ENCODE results near the gene MAFF.
"Not testable (repeated sequence)": the region's sequence is repeated elsewhere in the genome, so short reads cannot be mapped to it uniquely, and the experiment has no call there.

Gene MAFF

DNA sequence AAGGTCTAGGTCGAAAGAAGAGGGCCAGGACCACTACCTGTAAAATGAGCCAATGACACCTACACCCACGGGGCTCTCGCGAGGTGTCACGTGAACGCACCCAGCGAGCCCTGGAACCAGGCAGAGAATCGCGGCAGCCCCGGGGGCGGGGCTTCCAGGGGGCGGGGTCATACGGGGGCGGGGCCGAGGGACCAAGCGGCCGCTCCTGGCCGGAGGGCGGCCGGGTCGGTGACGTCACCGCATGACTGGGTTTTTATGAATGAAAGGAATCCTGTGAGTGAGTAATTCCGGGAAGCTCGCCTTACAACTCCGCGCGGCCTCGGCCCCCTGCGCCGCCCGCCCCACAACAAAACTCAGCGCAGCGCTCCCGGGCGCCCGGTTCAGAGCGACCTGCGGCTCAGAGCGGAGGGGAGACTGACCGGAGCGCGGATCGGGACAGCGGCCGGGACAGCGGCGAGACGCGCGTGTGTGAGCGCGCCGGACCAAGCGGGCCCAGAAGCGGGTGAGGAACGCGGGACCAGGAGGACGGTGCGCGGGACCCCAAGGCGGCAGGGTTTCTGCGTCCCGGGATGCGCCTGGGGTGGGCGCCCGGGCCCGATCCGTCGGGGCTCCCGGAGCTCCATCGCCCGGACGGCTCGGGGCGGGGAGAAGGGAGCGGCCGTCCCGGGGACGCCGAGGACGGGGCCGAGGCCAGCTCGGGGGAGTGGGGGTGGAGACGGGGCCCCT, at the start of gene MAFF:
Gene MAFF (plus strand): TSS at position 284 of the 726 bp plus-strand sequence. CDS start 11,860 bp downstream, outside the sequence.
- TF ChIP-seq JUND (IDR thresholded peaks at IDR 0.05; ENCODE audit: low read depth): peak; percentile 23; the same call in 1 of the 2 replicates
- in situ Hi-C loops (cut with HindIII; ENCODE audit: low pct_unique_long_range_greater_than_20kb, low sequenced_read_pairs): no loop called here
- peak; percentile 64 to 96 for DNase-seq (ENCODE audit: low read depth in 1 of 2, low spot score in 1 of 2)

DNA sequence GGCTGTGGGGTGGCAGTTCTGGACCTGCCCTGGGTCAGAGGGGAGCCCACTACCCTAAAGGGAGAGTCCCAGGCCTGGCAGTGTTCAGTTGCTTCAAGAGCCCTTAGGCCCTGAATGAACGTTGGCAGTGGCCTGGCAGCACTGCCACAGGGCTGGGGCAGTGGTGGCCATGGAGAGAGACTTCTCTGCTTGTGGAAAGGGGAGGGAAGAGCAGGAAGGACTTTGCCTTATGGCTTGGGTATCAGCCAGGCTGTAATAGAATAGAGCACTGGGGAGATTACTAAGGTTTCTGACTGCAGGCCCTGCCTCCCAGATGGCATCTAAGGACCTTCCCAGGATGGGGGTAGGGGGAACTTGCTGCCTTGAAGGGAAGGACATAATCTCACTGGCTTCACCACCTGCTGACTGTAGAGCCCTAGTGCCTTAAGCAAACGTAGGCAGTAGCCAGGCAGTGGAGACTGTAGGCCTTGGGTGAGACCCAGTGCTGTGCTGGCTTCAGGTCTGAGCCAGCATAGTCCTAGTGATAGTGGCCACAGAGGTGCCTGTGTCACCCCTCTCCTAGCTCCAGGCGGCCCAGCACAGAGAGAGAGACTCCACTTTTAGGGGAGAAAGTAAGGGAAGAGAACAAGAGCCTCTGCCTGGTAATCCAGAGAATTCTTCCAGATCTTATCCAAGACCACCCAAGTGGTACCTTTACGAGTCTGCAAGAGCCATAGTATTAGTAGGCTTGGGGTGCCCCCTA, 47.8 kb upstream of the MAFF start:
- in situ Hi-C loops (cut with HindIII; ENCODE audit: low pct_unique_long_range_greater_than_20kb, low sequenced_read_pairs): no loop called here
- peak in 1 of 2 experiments; percentile 29 for DNase-seq (ENCODE audit: low read depth in 1 of 2, low spot score in 1 of 2)
- no peak for TF ChIP-seq JUND (IDR thresholded peaks at IDR 0.05; ENCODE audit: low read depth)

DNA sequence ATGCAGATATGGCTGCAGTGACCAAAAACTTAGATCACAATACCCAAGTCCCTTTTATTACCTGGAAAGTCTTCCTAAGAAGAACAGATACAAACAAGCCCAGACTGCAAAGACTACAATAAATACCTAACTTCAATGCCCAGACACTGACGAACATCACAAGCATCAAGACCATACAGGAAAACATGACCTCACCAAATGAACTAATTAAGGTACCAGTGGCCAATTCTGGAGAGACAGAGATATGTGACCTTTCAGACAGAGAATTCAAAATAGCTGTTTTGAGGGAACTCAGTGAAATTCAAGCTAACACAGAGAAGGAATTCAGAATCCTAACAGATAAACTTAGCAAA, 47.3 kb upstream of the MAFF start:
- in situ Hi-C loops (cut with HindIII; ENCODE audit: low pct_unique_long_range_greater_than_20kb, low sequenced_read_pairs); DNase-seq (ENCODE audit: low read depth in 1 of 2, low spot score in 1 of 2): not testable (repeated sequence)

DNA sequence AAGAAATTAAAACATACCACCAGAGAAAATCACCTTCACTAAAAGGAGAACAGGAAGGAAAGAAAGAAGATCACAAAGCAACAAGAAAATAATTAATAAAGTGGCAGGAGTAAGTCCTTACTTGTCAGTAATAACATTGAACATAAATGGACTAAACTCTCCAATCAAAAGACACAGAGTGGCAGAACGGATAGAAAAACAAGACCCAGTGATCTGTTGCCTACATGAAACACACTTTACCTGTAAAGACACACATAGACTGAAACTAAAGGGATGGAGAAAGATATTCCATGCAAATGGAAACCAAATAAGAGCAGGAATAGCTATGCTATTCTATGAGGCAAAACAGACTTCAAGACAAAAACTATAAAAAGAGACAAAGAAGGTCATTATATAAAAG, 46.1 kb upstream of the MAFF start:
- no peak for TF ChIP-seq JUND (IDR thresholded peaks at IDR 0.05; ENCODE audit: low read depth)
- in situ Hi-C loops (cut with HindIII; ENCODE audit: low pct_unique_long_range_greater_than_20kb, low sequenced_read_pairs): no loop called here

DNA sequence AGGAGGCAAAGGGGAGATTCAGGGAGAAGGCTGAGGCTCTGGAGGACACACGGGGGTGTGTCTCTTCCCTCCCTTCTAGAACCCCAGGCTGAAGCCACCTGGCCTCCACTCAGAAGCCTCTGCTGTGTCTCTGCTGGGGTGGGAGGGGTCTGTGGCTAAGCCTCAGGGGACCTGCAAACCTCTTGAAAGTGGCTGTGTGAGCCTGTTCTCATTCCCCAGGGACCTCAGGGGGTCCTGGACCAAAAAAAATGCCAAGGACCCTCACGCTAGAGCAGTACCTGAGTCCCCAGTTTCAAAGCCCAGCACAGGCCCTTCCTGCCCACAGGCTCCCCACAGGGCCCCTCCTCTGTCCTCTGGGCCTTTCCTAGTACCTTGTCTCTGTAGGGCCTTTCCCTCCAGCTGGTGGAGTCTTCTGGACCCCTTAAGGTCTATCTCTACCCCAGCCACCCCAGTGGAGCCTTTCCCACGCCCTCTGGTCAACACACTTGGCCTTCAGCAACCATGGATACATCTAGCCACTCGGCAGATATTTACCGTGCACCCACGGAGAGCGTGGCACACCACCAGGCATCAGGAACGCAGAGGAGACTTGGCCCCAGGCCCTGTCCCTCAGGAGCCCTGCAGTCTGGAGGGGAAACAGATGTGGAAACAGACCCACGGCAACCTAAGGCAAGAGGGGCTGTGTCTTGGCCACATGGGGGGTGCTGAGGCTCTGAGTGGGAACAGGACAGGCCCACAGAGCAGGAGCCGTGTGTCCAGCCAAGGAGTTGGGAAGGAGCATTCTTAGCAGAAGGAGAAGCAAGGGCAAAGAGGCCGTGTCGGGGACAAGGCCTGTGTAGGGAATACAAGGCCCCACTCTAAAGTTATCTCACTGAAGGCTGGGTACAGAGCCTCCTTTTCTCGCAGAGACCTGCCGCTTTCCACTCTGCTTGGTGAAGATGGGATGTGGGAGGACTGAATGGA, 38.6 kb upstream of the MAFF start:
- TF ChIP-seq JUND (IDR thresholded peaks at IDR 0.05; ENCODE audit: low read depth): no peak
- in situ Hi-C loops (cut with HindIII; ENCODE audit: low pct_unique_long_range_greater_than_20kb, low sequenced_read_pairs): no loop called here
- no peak for DNase-seq (ENCODE audit: low read depth in 1 of 2, low spot score in 1 of 2)

More for the DNA sequence above, 46.1 kb upstream of the MAFF start:
- no peak for DNase-seq (ENCODE audit: low read depth in 1 of 2, low spot score in 1 of 2)

DNA sequence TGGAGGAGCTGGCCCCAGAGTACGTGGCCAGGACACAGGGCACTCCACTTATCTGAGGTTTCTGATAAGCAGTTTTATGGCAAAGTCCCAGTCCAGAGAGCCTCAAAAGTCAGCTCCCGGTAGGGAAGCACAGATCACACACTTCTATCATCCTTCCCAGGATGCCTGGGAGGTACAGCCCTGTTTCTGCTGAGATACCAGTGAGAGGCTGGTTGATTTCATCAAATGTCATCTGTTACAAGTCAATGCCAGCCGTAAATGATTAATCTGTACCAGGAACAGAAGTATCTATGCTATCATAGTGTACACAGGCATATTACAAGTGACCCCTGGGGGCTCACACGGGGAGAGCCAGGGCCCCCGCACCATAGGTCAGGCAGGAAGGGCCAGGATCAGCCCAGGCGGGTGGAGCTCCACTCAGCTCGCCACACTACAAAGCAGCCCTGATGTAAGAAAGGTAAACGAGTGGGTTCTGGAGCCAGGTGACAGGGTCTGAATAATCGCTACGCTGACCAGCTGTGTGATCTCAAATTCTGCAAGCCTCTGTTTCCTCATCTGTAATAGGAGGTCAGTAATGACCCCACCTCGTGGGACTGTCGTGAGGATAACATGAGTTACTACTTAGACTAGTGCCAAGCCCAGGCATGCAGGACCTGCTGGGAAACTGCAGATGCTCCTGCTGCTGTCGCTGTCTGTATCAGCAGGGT, 37.8 kb upstream of the MAFF start:
- DNase-seq (ENCODE audit: low read depth in 1 of 2, low spot score in 1 of 2): no peak
- TF ChIP-seq JUND (IDR thresholded peaks at IDR 0.05; ENCODE audit: low read depth): no peak
- in situ Hi-C loops (cut with HindIII; ENCODE audit: low pct_unique_long_range_greater_than_20kb, low sequenced_read_pairs): no loop called here

DNA sequence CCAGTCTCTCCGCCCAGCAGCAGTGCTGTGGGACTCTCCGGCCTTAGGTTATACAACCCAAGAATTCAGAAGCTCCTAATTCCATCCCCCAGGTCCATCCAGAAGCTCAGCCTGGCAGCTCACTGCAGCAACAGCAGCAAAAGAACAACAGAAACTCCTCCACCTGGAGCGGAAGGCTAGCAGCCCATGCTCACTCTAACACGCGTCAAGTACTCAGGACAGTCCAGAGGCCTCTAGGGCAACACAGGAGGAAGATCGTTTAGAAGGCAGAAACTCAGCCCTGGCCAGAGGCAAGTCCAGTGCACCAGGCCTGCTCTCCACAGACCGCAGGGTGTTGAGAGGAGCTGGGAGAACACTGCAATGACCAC, 37.3 kb upstream of the MAFF start:
- TF ChIP-seq JUND (IDR thresholded peaks at IDR 0.05; ENCODE audit: low read depth): no peak
- no peak for DNase-seq (ENCODE audit: low read depth in 1 of 2, low spot score in 1 of 2)

DNA sequence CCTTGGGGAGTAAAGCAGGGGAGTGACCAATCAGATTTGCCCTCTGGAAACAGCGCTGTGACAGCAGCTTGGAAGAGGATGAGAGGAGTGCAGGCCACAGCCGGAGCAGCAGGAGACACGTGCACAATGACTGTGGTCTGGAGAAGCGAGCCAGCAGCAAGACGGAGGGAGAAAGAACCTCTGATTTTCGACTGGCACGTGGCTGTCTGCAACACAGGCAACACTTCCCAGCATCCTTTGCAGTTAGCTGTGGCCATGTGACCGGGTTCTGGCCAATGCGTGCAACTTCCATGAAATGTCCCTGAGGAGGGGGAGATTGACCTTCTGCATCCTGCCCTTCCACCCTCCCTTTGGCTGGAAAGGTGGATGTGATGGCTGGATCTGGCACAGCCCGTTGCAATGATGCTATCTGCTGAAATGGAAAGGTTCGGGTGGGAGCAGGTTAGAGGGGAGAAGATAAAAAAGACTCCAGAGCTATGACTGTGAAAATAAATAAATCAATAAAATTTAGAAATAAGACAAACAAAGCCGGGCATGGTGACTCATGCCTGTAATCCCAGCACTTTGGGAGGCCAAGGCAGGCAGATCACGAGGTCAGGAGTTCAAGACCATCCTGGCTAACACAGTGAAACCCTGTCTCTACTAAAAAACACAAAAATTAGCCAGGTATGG, 35.7 kb upstream of the MAFF start:
- DNase-seq (ENCODE audit: low read depth in 1 of 2, low spot score in 1 of 2): no peak
- in situ Hi-C loops (cut with HindIII; ENCODE audit: low pct_unique_long_range_greater_than_20kb, low sequenced_read_pairs): no loop called here
- no peak for TF ChIP-seq JUND (IDR thresholded peaks at IDR 0.05; ENCODE audit: low read depth)

More for the DNA sequence above, 37.3 kb upstream of the MAFF start:
- in situ Hi-C loops (cut with HindIII; ENCODE audit: low pct_unique_long_range_greater_than_20kb, low sequenced_read_pairs): no loop called here

DNA sequence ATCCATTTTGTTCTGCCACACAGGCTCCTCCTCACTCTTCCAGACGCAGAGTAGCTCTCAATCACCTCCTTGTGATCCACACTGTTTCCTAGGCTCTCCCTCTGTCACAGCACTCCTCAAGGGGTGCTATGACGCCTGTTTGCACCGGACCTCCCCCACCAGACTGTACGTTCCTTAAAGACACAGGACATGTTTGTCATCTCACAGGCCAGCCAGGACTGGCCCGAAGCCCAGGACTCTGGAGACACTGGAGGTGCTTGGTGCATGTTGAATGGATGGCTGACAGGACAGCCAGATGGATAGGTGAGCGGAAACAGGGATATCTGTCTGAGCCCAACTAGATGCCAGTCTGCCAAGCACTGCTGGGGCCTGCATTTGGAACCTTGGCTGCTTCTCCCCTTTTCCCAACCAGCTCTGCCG, 33.8 kb upstream of the MAFF start:
- DNase-seq (ENCODE audit: low read depth in 1 of 2, low spot score in 1 of 2): peak in 1 of 2 experiments; percentile 66
- no peak for TF ChIP-seq JUND (IDR thresholded peaks at IDR 0.05; ENCODE audit: low read depth)
- in situ Hi-C loops (cut with HindIII; ENCODE audit: low pct_unique_long_range_greater_than_20kb, low sequenced_read_pairs): no loop called here

DNA sequence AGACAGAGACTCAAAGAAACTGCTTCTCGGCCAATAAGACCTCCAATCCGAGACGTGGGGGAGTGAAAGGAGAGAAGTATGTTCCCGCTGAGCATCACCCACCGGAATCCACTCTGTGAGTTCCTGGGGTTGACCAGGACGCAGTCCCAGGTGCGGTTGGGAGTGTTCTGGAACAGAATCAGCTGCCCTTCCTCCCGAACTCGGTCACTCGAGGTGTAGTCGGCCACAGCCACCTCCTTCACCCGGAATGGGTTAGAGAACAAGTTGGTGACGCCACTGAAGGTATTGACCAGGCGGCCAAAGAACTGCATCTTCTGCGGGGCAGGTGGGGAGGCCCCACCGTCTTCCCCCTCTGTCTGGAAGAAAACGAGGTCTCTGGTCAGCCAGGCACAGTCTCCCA, 32.7 kb upstream of the MAFF start:
- in situ Hi-C loops (cut with HindIII; ENCODE audit: low pct_unique_long_range_greater_than_20kb, low sequenced_read_pairs): no loop called here
- no peak for DNase-seq (ENCODE audit: low read depth in 1 of 2, low spot score in 1 of 2)
- TF ChIP-seq JUND (IDR thresholded peaks at IDR 0.05; ENCODE audit: low read depth): no peak

DNA sequence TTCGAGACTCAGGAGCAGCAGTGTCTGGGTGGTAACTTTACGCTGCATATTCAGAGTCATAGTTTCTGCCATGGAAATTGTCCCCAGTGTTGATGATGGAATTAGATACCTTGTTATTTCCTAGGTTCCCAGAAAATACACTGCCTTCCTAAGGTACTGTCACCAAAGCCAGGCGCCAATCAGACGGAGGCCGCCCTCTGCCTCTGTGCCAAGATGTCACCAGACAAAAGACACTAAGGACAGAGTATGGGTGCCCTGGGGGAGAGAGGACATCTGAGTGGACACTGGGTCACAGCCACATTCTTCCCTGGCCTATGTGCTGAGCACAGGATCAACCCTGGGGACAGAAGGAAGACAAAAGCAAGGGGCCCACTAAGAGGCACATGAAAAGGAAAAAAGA, 31.3 kb upstream of the MAFF start:
- TF ChIP-seq JUND (IDR thresholded peaks at IDR 0.05; ENCODE audit: low read depth): no peak
- in situ Hi-C loops (cut with HindIII; ENCODE audit: low pct_unique_long_range_greater_than_20kb, low sequenced_read_pairs): no loop called here
- no peak for DNase-seq (ENCODE audit: low read depth in 1 of 2, low spot score in 1 of 2)

All from T47D (cell line).